Erythroblast (primary cell): ENCODE data around the gene TNFRSF4.

ENCODE experiments used
- GATA1 ChIP-seq: IDR thresholded peaks from 2 replicates; pipeline ENCODE4 v1.6.1; 2011; ENCODE audit warnings: low read depth, mild to moderate bottlenecking, control low read depth, low read length, moderate library complexity
- POLR2A ChIP-seq: IDR thresholded peaks from 2 replicates; pipeline ENCODE4 v1.6.1; 2011; ENCODE audit warnings: mild to moderate bottlenecking, low read length

- no peak for TF ChIP-seq POLR2A
- TF ChIP-seq GATA1 = no peak
Measured at GRCh38 chr1:1226566-1227362, 12.8 kb upstream of the TNFRSF4 start.
